Measurements from ENCODE around the gene KRTAP12-1. TPM values are rescaled to one million over a fixed set of nuclear protein-coding genes. Genes with fewer than 3 reads are reported as not detected.
"Not testable (repeated sequence)": the region's sequence is repeated elsewhere in the genome, so short reads cannot be mapped to it uniquely, and the experiment has no call there.

The KRTAP12-1 gene
- total RNA-seq, 2 donors from 2014 or later: not detected

DNA sequence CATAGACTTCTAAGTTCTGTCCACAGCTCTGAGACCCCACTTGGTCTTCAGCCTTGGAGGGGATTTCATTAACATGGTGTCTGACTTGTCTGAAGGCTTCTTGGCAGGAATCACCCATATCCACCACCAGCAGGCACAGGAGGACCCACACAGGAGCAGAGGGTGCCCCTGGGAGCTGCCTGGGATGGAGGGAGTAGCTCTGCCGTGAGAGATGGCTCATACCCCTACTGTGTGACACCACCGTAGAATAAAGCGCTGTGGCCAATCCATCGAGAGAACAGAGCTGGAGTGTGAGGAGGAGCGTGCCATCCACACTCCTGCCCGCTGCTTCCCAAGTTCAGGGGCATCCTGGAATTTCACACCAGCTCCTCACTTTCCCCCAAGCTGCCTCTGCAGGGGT, 3.1 kb upstream of the KRTAP12-1 start:
- not testable (repeated sequence) for ATAC-seq; H3K36me3 Mint-ChIP-seq; DNase-seq (ENCODE audit: low spot score); H3K27ac Mint-ChIP-seq; H3K4me3 Mint-ChIP-seq; H3K9me3 Mint-ChIP-seq
- H3K4me1 Mint-ChIP-seq (ENCODE audit: low read depth in 2 of 2): peaks cover 10 to 12% of the 10 kb centered on the region in 2 donors
- peaks cover 25 to 29% of the 10 kb centered on the region in 2 donors for H3K27me3 Mint-ChIP-seq

DNA sequence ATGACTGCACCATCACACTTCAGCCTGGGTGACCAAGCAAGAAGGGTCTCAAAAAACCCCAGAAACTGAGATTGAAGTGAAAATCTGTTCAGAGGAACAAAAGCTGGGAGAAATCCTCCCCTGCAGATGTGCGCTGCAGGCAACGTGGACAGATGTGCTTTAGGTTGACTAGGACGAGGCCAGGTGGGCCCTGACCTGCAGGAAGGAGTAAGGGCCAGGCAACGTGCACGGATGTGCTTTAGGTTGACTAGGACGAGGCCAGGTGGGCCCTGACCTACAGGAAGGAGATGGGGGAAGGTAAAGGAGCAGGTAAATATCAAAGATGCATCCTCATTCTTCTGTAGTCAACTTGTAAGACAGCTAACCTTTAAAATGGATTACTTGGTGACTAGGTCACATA, 2.5 kb upstream of the KRTAP12-1 start:
- Mint-ChIP-seq H3K4me1 (ENCODE audit: low read depth in 2 of 2) (peaks cover 10 to 12% of the 10 kb centered on the region in 2 donors), H3K9me3 (no peaks in the 10 kb centered on the region), H3K27ac (peak overlapping the region in 1 of 2 donors; percentile 32), H3K4me3 (no peak overlapping the region), H3K27me3 (peaks cover 23 to 30% of the 10 kb centered on the region in 2 donors), H3K36me3 (no peaks in the 10 kb centered on the region)
- DNase-seq (ENCODE audit: low spot score) (no peak), ATAC-seq (no peak)

DNA sequence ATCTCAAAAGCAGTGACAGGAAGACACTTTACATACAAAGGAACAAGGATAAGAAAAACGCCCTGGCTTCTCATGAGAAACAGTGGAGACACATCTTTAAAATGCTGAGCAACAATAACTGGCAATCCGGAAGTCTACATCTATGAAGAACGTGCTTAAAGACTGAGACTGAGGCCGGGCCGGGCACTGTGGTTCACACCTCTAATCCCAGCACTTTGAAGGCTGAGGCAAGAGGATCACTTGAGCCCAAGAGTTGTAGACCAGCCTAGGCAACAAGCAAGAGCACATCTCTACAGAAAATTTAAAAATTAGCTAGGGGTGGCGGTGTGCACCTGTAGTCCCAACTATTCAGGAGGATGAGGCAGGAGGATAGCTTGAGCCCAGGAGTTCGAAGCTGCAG, 2.1 kb upstream of the KRTAP12-1 start:
- Mint-ChIP-seq H3K9me3 (no peaks in the 10 kb centered on the region), H3K4me3 (no peak overlapping the region), H3K27me3 (peaks cover 23 to 33% of the 10 kb centered on the region in 2 donors), H3K27ac (peak overlapping the region in 1 of 2 donors; percentile 32), H3K4me1 (ENCODE audit: low read depth in 2 of 2) (peaks cover 10 to 12% of the 10 kb centered on the region in 2 donors), H3K36me3 (no peaks in the 10 kb centered on the region)
- ATAC-seq (no peak), DNase-seq (ENCODE audit: low spot score) (no peak)

DNA sequence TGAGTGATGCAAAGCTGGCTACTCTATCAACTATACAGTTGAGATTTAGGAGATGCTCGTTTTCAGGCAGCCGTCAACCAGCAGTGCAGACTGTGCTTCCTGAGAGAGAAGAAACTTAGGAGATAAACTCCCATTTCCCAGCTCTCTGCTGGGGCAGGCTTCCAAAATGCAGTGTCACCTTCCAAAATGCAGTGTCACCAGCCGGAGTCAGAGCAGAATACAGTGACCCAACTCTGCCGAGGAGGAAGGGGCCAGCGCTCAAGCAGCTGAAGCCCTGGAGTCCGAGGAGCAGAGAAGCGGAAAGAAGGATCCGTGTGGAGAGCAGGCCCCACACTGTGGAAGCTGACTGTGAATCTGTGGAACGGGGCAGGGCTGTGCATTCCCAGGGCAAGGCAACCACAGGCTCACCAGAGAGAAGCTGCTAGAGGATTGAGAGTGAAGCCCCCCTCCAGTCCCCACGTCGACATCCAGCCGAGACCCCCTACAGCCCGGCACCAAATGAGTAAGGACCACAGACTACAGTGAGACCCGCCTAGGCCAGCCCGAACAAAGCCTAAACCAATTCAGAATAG, 703 bp upstream of the KRTAP12-1 start:
- H3K36me3 Mint-ChIP-seq: no peaks in the 10 kb centered on the region
- DNase-seq (ENCODE audit: low spot score): no peak
- peaks cover 10 to 12% of the 10 kb centered on the region in 2 donors for H3K4me1 Mint-ChIP-seq (ENCODE audit: low read depth in 2 of 2)
- no peak overlapping the region for H3K27ac Mint-ChIP-seq
- H3K9me3 Mint-ChIP-seq: no peaks in the 10 kb centered on the region
- ATAC-seq: no peak
- no peak overlapping the region for H3K4me3 Mint-ChIP-seq
- peaks cover 23 to 33% of the 10 kb centered on the region in 2 donors for H3K27me3 Mint-ChIP-seq

DNA sequence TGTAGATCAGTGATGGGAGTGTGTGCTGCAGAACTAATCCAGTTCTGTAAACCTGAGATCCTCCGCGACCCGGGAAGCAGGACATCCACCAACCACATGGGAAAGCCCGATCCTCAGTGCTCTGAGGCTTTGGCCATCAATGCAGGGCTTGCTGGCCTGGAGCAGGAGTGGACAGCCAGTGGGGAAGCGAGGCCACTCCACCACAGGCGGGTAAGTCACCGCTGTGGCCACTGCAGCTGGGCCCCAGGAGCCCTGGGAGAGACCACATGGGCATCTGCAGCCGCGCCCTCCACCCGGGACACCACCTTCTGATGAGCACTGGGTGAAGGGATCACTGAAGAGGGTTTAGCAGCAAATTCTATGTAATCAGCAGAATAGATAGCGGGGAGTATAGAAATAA, 811 bp downstream of the KRTAP12-1 start:
- ATAC-seq: no peak
- Mint-ChIP-seq H3K27me3 (peaks cover 23 to 27% of the 10 kb centered on the region in 2 donors), H3K27ac (no peak overlapping the region), H3K36me3 (no peaks in the 10 kb centered on the region), H3K4me1 (ENCODE audit: low read depth in 2 of 2) (peaks cover 5 to 6% of the 10 kb centered on the region in 2 donors), H3K4me3 (no peak overlapping the region), H3K9me3 (no peaks in the 10 kb centered on the region)
- DNase-seq (ENCODE audit: low spot score): no peak

DNA sequence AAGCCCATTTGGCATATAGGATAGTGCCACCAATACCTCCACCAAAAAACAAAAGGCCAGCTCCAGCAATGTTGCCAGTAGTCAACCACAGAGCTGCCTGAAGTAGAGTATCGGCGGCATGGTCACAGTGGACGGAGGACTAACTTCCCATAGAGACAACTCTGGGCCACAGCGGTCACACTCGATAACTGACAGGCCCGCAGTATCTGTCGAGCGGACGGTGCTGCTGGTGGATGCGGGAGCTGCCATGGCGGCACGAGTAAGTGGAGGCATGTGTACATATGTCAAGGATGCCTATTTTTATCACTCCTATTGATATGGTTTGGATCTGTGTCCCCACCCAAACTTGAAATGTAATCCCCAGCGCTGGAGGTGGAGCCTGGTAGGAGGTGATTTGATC, 4.1 kb downstream of the KRTAP12-1 start:
- Mint-ChIP-seq H3K27me3 (peaks cover 11 to 25% of the 10 kb centered on the region in 2 donors), H3K4me1 (ENCODE audit: low read depth in 2 of 2) (no peaks in the 10 kb centered on the region), H3K36me3 (peaks cover 3% of the 10 kb centered on the region), H3K9me3 (peaks cover 2% of the 10 kb centered on the region), H3K27ac (no peak overlapping the region), H3K4me3 (no peak overlapping the region)
- DNase-seq (ENCODE audit: low spot score) (no peak), ATAC-seq (no peak)

DNA sequence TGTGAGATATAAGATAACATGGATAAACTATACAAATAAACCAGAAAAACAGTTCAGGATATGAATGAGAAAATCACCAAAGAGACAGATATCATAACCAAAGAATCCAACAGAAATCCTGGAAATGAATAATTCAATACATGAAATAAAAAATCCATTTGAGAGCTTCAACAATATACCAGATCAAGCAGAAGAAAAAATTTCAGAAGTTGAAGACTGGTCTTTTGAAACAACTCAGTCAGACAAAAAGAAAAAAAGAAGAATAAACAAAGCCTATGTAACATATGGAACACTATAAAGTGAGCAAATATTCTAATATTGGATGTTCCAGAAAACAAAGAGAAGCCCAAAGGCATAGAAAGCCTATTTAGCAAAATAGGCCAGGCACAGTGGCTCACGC, 10.1 kb downstream of the KRTAP12-1 start:
- ATAC-seq (no peak), DNase-seq (ENCODE audit: low spot score) (no peak)
- Mint-ChIP-seq H3K27ac (no peak overlapping the region), H3K4me1 (ENCODE audit: low read depth in 2 of 2) (no peaks in the 10 kb centered on the region), H3K36me3 (peaks cover 16% of the 10 kb centered on the region), H3K27me3 (peaks cover 12 to 17% of the 10 kb centered on the region in 2 donors), H3K4me3 (no peak overlapping the region), H3K9me3 (peaks cover 4% of the 10 kb centered on the region)

DNA sequence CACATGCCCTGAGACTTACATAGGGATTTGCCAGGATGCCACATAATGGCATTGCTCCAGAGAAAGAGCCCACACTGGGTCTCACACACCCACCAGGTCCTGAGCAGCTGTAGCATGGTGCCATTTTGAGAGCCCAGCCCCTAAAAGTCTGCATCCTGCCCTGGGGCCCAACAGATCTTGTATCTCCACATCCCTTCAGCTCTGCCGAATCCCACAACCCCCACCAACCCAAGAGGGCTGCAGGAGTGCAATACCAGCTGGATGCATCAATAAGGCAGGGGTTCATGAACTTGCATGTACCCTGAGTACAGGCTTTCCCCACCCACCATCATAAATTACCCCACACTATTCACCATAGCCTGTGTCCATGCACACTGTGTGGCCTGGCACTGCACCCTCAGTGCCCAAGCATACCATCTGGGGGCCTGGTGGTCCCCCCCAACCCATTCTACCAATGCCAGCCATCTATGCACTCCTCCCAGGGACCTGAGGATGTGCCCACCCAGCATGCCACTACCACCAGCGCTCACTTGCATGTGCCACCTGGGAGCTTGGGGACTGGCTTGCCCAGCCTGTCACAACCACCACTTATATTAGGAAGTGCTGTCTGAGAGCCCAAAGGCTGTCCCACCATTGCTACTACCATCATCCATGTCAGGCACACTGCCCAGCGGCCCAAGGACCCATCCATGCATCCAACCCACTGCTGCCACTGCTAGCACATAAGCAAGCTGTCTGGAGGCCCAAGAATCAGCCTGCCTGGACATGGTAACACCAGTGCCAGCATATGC, 11.1 kb downstream of the KRTAP12-1 start:
- Mint-ChIP-seq H3K27ac (no peak overlapping the region), H3K9me3 (peaks cover 4% of the 10 kb centered on the region), H3K36me3 (peaks cover 16% of the 10 kb centered on the region), H3K4me1 (ENCODE audit: low read depth in 2 of 2) (no peaks in the 10 kb centered on the region), H3K4me3 (no peak overlapping the region), H3K27me3 (peaks cover 14 to 17% of the 10 kb centered on the region in 2 donors)
- DNase-seq (ENCODE audit: low spot score): no peak
- ATAC-seq: no peak

DNA sequence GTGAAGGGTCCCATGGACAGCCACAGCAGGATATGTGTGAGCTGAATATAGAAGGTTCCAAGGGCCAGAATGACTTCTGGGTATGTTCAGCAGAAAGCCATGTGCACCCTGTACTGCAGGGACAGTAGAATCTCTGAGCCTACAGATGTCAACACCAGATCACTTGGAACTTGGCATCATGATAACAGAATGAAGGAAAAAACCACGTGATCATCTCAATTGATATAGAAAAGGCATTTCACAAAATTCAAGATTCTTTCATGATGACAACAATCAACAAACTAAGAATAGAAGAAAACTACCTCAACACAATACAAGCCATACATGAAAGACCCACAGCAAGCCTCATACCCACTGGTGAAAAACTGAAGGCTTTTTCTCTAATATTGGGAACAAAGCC, 14.4 kb downstream of the KRTAP12-1 start:
- Mint-ChIP-seq H3K27me3 (peaks cover 16 to 17% of the 10 kb centered on the region in 2 donors), H3K9me3 (no peaks in the 10 kb centered on the region), H3K27ac (no peak overlapping the region), H3K4me3 (no peak overlapping the region), H3K4me1 (ENCODE audit: low read depth in 2 of 2) (no peaks in the 10 kb centered on the region), H3K36me3 (peaks cover 9% of the 10 kb centered on the region)
- DNase-seq (ENCODE audit: low spot score) (no peak), ATAC-seq (no peak)

DNA sequence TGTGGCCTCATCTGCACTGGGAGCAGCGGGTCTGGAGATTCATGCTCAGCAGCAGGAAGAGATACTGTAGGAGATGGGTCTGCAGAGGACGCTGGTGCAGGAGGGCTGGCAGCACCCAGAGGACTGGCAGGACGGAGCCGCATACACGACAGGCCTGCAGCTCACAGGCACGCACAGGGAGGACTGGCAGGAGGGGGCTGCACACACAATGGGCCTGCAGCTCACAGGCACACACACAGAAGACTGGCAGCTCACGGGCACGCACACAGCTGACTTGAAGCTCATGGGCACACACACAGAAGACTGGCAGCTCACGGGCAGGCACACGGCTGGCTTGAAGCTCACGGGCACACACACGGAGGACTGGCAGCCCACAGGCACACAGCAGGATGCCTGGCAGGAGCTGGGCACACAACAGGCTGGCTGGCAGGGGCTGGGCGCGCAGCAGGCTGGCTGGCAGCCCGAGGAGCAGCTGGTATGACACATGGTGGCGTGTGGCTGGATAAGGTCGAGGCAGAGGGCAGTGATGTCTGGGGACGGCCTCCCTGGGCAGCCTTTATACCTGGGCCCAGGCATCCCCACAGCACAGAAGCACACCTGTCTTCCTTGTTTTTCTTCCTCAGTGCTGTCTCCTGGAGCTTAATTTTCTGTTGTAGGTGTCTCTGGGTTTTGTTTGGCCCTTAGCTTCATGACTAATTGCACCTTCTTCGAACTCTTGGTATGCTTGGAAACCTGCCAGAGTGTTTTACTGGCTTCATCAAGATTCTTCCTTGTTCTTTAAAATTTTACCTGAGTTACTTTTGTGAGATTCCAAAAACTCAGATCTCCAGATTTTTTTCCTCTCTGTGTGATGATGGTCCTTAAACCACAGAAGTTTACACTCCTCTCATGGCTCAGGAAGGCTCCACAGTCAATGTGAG, 15.3 kb downstream of the KRTAP12-1 start, which contains the start of gene KRTAP12-2:
Gene KRTAP12-2, minus strand, starts transcription at position 527 of the 920 bp plus-strand sequence. Its CDS starts 41 bp downstream, at position 486.
- Mint-ChIP-seq H3K27ac (no peak within 1 kb of the TSS), H3K27me3 (peaks cover 17 to 20% of the 10 kb centered on the region in 2 donors), H3K9me3 (no peaks in the 10 kb centered on the region), H3K4me3 (no peak within 1 kb of the TSS), H3K4me1 (ENCODE audit: low read depth in 2 of 2) (no peaks in the 10 kb centered on the region), H3K36me3 (peaks cover 5% of the 10 kb centered on the region)
- ATAC-seq (peak; percentile 6 to 33), DNase-seq (ENCODE audit: low spot score) (no peak)

DNA sequence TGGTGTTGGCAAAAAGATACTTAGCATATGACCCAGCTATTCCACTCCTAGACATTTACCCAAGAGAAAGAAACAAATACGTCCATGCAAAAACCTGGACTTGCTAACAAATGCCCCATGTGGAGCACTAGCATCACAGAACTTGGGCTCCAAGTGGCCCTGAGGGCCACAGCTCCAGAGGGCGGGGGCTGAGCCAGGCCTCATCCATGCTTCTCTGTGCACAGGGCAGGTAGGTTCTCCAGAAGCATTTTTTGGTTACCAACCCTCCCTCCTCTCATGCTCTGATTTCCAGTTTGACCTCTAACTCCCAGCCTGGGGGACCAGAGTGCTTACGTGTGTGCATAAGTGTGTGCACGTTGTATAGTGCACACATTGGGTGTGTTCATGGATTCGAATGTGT, 17.3 kb downstream of the KRTAP12-1 start:
- H3K9me3 Mint-ChIP-seq: no peaks in the 10 kb centered on the region
- no peak overlapping the region for H3K27ac Mint-ChIP-seq

DNA sequence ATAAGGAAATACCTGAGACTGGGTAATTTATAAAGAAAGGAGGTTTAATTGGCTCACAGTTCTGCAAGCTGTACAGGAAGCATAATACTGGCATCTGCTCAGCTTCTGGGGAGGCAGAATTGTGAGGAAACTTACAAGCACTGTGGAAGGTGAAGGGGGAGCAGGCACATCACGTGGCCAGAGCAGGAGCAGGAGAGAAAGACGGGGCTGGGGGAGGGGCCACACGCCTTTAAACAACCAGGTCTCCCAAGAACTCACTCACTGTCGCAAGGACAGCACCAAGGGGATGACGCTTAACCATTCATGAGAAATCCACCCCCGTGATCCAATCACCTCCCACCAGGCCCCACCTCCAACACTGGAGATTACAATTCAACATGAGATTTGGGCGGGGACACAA, 20.4 kb downstream of the KRTAP12-1 start:
- H3K4me3 Mint-ChIP-seq: not testable (repeated sequence)

More for the DNA sequence above, 17.3 kb downstream of the KRTAP12-1 start:
- Mint-ChIP-seq H3K4me3 (no peak overlapping the region), H3K36me3 (peaks cover 4% of the 10 kb centered on the region), H3K4me1 (ENCODE audit: low read depth in 2 of 2) (peaks cover 3 to 5% of the 10 kb centered on the region in 2 donors), H3K27me3 (peaks cover 17 to 22% of the 10 kb centered on the region in 2 donors)
- ATAC-seq: no peak
- no peak for DNase-seq (ENCODE audit: low spot score)

DNA sequence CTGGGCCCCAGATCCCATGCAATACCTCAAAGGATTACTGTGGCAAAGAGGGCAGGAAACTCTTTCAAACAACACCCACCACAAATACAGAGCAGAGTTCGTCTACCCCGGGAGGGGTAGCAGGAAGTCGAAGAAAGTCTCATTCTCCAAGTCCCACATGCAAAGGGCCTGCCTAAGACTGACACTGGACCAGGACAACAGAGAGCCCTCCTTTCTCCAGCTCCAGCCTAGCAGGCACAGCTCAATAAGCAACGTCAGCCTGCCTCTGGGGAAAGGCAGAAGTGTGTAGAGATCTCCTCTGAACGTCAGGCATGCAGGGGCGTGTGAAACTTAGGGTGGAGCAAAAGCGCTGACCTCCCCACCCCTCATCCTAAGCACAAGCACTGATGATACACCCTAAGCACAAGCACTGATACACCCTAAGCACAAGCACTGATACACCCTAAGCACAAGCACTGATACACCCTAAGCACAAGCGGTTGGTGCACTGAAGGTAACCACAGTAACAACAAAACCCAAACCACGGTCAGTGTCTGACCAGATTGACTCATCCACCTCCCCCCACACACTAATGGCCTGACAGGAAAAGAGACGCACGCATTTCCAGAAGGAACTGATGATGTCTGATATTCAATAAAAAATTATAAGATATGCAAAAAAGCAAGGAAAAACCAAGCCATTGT, 22.9 kb downstream of the KRTAP12-1 start:
- peaks cover 0 to 6% of the 10 kb centered on the region in 2 donors for H3K27me3 Mint-ChIP-seq
- ATAC-seq (peak; percentile 65 to 66), DNase-seq (ENCODE audit: low spot score) (no peak)
- peak overlapping the region; percentile 80 for H3K4me3 Mint-ChIP-seq
- H3K9me3 Mint-ChIP-seq: peaks cover 12% of the 10 kb centered on the region
- H3K27ac Mint-ChIP-seq: peak overlapping the region; percentile 69 to 75
- H3K4me1 Mint-ChIP-seq (ENCODE audit: low read depth in 2 of 2): peaks cover 34 to 47% of the 10 kb centered on the region in 2 donors
- peaks cover 17% of the 10 kb centered on the region for H3K36me3 Mint-ChIP-seq

More for the DNA sequence above, 20.4 kb downstream of the KRTAP12-1 start:
- not testable (repeated sequence) for ATAC-seq; DNase-seq (ENCODE audit: low spot score); H3K9me3 Mint-ChIP-seq; H3K27ac Mint-ChIP-seq; H3K36me3 Mint-ChIP-seq
- peaks cover 0 to 14% of the 10 kb centered on the region in 2 donors for H3K27me3 Mint-ChIP-seq
- peaks cover 34 to 36% of the 10 kb centered on the region in 2 donors for H3K4me1 Mint-ChIP-seq (ENCODE audit: low read depth in 2 of 2)
